ENCODE measurements around the gene BRF1.

BRF1 gene

DNA sequence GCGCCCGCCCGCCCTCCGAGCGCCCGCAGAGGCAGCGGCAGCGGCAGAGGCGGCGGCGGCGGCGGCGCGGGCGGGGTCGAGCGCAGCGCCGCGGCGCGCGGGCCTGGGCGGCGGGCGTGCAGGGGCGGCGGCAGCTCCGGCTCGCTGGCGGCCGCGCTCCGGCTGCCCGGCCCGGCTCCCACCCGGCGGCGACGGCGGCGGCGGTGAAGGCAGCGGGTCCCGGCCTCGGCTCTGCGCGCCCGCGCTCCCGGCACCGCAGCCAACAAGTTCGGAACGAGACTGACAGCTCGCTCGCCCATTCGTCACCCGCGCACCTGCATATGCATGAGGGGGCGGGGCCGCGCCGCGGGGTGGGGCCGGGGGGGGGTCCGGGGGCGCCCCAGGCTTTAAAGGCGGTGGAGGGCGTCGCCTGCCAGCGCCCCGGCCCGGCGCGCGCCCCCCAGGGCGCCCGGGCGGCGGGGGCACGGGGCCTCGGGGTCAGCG lies 132.3 kb downstream of the BRF1 start, which contains the start of gene JAG2:
JAG2 (minus strand) TSS at position 281 of the 483 bp plus-strand sequence. CDS start 356 bp downstream, outside the sequence.
- peak; percentile 15 for DNase-seq

DNA sequence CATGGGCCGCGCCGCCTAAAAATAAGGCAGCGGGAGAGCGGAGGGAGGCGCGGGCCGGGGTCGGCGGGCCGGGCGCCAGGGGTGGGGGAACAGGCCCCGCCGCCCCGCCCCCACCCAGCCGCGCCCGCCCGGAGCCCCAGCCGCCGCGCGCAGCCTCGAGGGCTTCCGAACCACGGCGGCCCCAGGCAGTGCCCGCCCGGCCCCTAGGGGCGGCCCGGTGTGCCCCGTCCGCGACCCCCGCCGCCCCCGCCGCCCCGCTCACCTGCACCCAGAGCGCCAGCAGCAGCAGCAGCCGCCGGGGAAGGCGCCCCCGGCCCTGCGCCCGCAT lies 132.7 kb downstream of the BRF1 start:
- DNase-seq: no peak

DNA sequence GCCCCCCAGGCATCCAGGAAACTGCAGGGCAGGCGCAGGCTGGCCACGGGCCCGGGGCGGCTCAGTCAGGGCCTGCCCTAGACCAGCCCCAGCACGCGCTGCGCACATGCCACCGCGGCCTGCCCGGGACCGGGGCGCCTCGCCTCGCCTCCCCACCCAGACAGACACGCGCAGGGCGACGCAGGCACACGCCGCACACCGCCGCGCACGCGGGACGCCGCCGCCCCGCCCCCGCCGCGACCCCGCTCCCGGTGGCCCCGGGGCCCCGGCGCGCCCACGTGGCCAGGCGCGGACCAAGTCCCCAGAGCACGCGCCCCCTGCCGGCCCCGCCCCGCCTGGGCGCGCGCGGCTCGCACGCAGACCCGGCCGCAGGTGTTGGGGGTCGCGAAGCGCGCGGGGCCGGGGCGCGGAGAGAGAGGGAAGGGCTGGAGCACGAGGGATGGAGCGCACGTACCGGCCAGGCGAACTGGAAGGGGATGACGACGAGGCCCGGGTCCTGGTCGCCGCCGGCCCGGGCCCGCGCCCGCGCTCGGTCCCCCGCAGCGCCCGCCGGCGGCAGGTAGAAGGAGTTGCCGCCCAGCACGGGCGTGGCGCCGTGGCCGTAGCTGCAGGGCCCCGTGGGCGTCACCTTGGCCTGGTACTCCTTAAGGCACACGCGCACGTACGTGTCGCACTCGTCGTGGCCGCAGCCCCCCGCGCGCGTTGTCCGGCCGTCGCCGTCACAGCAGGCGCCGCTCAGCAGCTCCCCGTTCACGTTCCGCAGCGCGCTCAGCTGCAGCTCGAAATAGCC lies 133.3 kb downstream of the BRF1 start:
- no peak for DNase-seq

GRCh38 chr14:105166571-105167302 lies 134.1 kb downstream of the BRF1 start:
- no peak for DNase-seq

DNA sequence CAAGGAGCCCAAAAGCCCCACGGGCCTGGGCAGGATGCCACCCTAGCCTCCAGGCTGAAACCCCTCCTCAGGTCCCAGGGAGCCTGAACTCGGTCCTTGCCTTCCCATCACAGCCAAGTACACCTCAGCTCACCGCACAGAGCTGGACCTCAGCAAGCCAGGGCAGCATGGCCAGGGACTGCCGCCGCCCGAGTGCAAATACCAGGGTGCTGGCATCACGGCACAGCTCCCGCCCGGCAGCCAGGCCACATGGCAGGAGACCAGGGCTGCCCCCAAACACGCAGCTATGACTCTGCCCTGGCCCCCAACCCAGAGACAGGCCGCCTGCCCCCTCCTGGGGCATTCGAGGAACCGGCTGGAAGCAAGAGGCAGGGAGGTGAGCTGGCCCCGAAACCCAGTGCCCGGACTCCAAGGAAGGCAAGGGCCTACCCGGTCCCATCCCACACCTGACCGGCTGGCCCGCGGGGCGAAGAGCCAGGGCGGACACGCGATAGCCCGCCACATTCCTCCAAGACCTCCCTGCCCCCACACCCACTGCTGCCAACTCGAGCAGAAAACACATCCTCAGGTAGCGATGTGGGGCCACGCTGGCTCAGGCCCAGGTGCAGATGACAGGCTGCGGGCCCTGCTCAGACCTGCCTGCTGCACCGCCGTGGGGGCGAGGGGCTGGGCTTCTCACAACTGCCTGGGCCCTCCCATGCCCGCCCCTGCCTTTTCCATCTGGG lies 134.9 kb downstream of the BRF1 start:
- DNase-seq: peak; percentile 63

DNA sequence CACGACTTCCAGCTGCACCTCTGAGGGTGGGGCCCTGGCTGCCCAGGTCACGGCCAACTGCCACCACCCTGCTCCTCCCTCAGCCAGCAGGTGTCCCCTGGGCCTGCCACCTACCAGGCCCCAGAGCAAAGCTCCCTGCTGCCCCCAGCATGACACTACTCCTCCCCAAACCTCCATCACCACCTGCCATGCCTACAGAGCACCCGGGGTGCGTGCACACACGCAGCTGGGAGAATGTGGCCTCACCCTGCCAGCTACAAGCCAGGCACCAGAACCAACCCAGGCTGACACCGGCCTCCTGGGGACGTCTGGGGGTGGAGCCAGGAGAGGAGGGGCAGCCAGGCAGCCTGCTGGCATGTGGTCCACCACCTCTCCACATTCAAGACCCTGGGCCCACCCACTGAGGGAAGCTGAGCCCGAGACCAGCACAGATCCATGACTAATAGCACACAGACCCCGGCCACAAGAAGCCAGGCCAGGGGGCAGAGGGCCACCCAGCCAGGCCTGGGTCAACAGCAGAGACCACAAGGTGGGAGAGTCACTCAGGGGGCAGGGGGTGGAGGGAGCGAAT lies 135.6 kb downstream of the BRF1 start:
- DNase-seq: peak; percentile 24

- DNase-seq: no peak
Measured at GRCh38 chr14:105163040-105163742, 137.6 kb downstream of the BRF1 start.

- no peak for DNase-seq
Measured at GRCh38 chr14:105162669-105162979, 138.2 kb downstream of the BRF1 start.

- no peak for DNase-seq
Measured at GRCh38 chr14:105161964-105162668, 138.7 kb downstream of the BRF1 start.

- DNase-seq: peak; percentile 86
Measured at GRCh38 chr14:105161309-105161708, 139.5 kb downstream of the BRF1 start.

DNA sequence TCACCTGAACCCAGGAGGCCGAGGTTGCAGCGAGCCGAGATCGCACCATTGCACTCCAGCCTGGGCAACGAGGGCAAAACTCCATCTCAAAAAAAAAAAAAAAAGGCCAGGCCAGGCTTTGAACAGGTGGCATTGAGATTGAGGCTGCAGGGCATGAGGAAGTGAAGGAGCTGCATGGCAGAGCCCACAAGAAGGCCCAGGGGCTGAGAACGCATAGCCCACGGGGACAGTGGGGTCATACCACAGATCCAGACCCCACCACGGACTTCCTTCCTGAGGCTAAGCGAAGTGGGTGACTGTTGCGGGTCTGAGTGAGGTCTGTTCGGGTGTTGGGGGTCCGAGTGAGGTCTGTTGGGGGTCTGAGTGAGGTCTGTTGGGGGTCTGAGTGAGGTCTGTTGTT lies 140.0 kb downstream of the BRF1 start:
- no peak for DNase-seq

GRCh38 chr14:105159344-105159743 lies 141.5 kb downstream of the BRF1 start:
- DNase-seq: no peak

Measured in DMS79 (cell line).